Transverse colon (tissue), 4 donors: ENCODE results near the gene CACNB2.

ENCODE experiments used
- CTCF ChIP-seq, 5 experiments: fragments of 200-600 bp in 3 of 5; fragments of 450-650 bp in 2 of 5; sonication (generic) in 3 of 5; IDR thresholded peaks; 1 replicate in 2 of 5; 2 replicates in 3 of 5; pipeline ENCODE4 v1.5.1; 2016 to 2017; ENCODE audit warnings: antibody characterized with exemption in 5 of 5, inconsistent platforms in 3 of 5, mild to moderate bottlenecking in 2 of 5, moderate library complexity in 1 of 5
- EP300 ChIP-seq: sonication (generic); formaldehyde crosslinking; IDR thresholded peaks from one replicate; pipeline ENCODE4 v1.6.1; 2017; ENCODE audit warnings: antibody characterized with exemption, low read depth
- POLR2A ChIP-seq: fragments of 450-650 bp; IDR thresholded peaks from one replicate; pipeline ENCODE4 v1.6.1; 2016; ENCODE audit warnings: antibody characterized with exemption, mild to moderate bottlenecking, moderate library complexity
- POLR2AphosphoS5 ChIP-seq, 3 donors: sonication (generic); formaldehyde crosslinking; IDR thresholded peaks; one replicate each; pipeline ENCODE4 v1.6.1; 2016; ENCODE audit warnings: antibody characterized with exemption in 3 of 3

GRCh38 chr10:18362892-18363291 lies 222.7 kb downstream of the CACNB2 start:
- TF ChIP-seq CTCF (IDR thresholded peaks at IDR 0.05) (no peak), POLR2A (no peak), POLR2AphosphoS5 (IDR thresholded peaks at IDR 0.05) (no peak), EP300 (no peak)
